Transverse colon (tissue), 4 donors: ENCODE results near the gene SAMD8. TPM values are rescaled to one million over a fixed set of nuclear protein-coding genes. Genes with fewer than 3 reads are reported as not detected.

Experiments
- DNase-seq: peaks from one replicate; pipeline ENCODE4 v3.0.0-alpha.2; 2019
- H3K27ac ChIP-seq, 4 donors: fragments of 200-600 bp; sonication (generic); 2 replicates each; pipeline ENCODE4 v1.5.1; 2016 to 2018; ENCODE audit warnings: inconsistent platforms in 4 of 4
- H3K27me3 ChIP-seq: fragments of 200-600 bp; sonication (generic); 2 replicates; pipeline ENCODE4 v1.5.1; 2017; ENCODE audit warnings: inconsistent platforms
- H3K36me3 ChIP-seq, 4 donors: fragments of 200-600 bp; sonication (generic); 2 replicates each; pipeline ENCODE4 v1.5.1; 2017 to 2019; ENCODE audit warnings: inconsistent platforms in 4 of 4
- H3K4me1 ChIP-seq, 4 donors: fragments of 200-600 bp; sonication (generic); 2 replicates each; pipeline ENCODE4 v1.5.1; 2017 to 2020; ENCODE audit warnings: inconsistent platforms in 4 of 4
- H3K4me3 ChIP-seq, 4 donors: fragments of 200-600 bp; sonication (generic); 1 replicate in 1 of 4; 2 replicates in 3 of 4; pipeline versions ENCODE4 v1.5.1 to v1.6.1; 2017 to 2019; ENCODE audit warnings: inconsistent platforms in 4 of 4
- H3K9me3 ChIP-seq, 2 donors: fragments of 200-600 bp; sonication (generic); 2 replicates each; pipeline ENCODE4 v1.5.1; 2017 to 2019; ENCODE audit warnings: inconsistent platforms in 2 of 2
- EP300 ChIP-seq: sonication (generic); formaldehyde crosslinking; IDR thresholded peaks from one replicate; pipeline ENCODE4 v1.6.1; 2017; ENCODE audit warnings: antibody characterized with exemption, low read depth
- POLR2A ChIP-seq: fragments of 450-650 bp; IDR thresholded peaks from one replicate; pipeline ENCODE4 v1.6.1; 2016; ENCODE audit warnings: antibody characterized with exemption, mild to moderate bottlenecking, moderate library complexity
- POLR2AphosphoS5 ChIP-seq, 3 donors: sonication (generic); formaldehyde crosslinking; IDR thresholded peaks; one replicate each; pipeline ENCODE4 v1.6.1; 2016; ENCODE audit warnings: antibody characterized with exemption in 3 of 3
- WGBS, 2 donors: methylation state at CpG; one replicate each; pipeline ENCODE4 v1.1.5; 2018; ENCODE audit warnings: low coverage in 1 of 2; 5-methylcytosine and 5-hydroxymethylcytosine counted together
- in situ Hi-C, 4 donors: fragments of 200-750 bp; cut with MboI; loops; one replicate each; pipeline versions ENCODE4 v1.15.0 to v1.15.1; 2017; ENCODE audit warnings: low sequenced_read_pairs in 3 of 4, low pct_ligation_motif_present in 1 of 4, low pct_unique_long_range_greater_than_20kb in 1 of 4
- intact Hi-C: fragments of 100-400 bp; cut with DNase I; formaldehyde crosslinking; loops from one replicate; pipeline ENCODE4 v1.15.1; 2023; ENCODE audit warnings: low total_unique reads
- total RNA-seq, 4 donors: library from RNA; depleted of rRNA; stranded (reverse); fragments of >200 nt; gene quantifications; one replicate each; pipeline ENCODE4 v1.1.0, GENCODE V29; 2016
- TF ChIP-seq, protein P1 (sequence below), 5 experiments: fragments of 200-600 bp in 3 of 5; fragments of 450-650 bp in 2 of 5; sonication (generic) in 3 of 5; IDR thresholded peaks; 1 replicate in 2 of 5; 2 replicates in 3 of 5; pipeline ENCODE4 v1.5.1; 2016 to 2017; ENCODE audit warnings: antibody characterized with exemption in 5 of 5, inconsistent platforms in 3 of 5, mild to moderate bottlenecking in 2 of 5, moderate library complexity in 1 of 5

The SAMD8 gene
- total RNA-seq, 4 donors from 2014 or later = 4.6 to 26.6 (median 17.7) TPM

- peaks cover 10 to 32% (median 18%) of the 10 kb centered on the region in 4 donors for H3K4me1 ChIP-seq
- TF ChIP-seq, protein P1, sequence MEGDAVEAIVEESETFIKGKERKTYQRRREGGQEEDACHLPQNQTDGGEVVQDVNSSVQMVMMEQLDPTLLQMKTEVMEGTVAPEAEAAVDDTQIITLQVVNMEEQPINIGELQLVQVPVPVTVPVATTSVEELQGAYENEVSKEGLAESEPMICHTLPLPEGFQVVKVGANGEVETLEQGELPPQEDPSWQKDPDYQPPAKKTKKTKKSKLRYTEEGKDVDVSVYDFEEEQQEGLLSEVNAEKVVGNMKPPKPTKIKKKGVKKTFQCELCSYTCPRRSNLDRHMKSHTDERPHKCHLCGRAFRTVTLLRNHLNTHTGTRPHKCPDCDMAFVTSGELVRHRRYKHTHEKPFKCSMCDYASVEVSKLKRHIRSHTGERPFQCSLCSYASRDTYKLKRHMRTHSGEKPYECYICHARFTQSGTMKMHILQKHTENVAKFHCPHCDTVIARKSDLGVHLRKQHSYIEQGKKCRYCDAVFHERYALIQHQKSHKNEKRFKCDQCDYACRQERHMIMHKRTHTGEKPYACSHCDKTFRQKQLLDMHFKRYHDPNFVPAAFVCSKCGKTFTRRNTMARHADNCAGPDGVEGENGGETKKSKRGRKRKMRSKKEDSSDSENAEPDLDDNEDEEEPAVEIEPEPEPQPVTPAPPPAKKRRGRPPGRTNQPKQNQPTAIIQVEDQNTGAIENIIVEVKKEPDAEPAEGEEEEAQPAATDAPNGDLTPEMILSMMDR (IDR thresholded peaks at IDR 0.05) = no peak
- TF ChIP-seq POLR2A = no peak
- peaks cover 0 to 12% (median 5%) of the 10 kb centered on the region in 4 donors for H3K36me3 ChIP-seq
- H3K27ac ChIP-seq = peak overlapping the region; percentile 52 to 98 (median 96)
- intact Hi-C loops = no loop called here
- in situ Hi-C loops = no loop called here
- H3K9me3 ChIP-seq = no peaks in the 10 kb centered on the region
- 77% methylated on average over 4 of the region's 4 CpGs; no CpG with 5 or more reads in 1 of the 2 donors for whole genome bisulfite sequencing, 2 donors
- H3K4me3 ChIP-seq = no peak overlapping the region
- DNase-seq = no peak
- H3K27me3 ChIP-seq = no peaks in the 10 kb centered on the region
Measured at GRCh38 chr10:75208181-75208580, 96.7 kb downstream of the SAMD8 start.

DNA sequence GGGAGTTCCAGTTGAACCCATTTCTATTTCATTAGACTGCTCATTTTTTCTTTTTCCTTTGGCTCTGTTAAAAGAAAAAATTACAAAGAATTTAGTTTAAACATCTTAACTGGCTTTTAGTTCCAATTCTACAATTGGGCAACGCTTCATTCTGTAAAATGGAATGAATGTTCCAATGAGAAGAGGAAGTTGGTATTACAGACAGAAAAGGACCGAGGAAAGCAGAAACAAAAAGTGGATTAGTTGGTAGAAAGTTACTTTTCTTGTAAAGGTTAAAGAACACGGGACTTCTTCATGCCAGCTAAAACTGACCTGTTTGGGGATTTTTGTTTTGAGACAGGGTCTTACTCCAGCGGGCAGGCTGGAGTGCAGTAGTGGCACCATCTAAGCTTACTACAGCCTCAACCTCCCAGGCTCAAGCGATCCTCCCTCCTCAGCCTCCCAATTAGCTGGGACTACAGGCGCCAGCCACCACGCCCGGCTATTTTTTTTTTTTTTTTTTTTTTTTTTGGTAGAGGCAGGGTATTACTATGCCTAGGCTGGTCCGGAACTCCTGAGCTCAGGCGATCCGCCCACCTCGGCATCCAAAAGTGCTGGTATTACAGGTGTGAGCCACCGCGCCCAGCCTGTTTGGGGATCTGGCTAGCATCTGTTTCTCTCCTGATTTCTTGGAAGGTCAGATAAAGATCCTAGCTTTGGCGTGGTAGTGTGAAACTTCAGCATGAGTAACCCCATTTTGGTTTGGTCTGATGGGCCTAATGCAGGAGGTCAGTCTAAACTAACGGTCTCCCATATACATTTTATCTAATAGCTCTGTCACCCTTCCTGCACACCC lies 97.8 kb downstream of the SAMD8 start:
- H3K27ac ChIP-seq = peak overlapping the region; percentile 96 to 98 (median 97)
- H3K4me3 ChIP-seq = peak overlapping the region; percentile 59 to 96 (median 82)
- 63 to 69% methylated on average over 4 to 16 of the region's 16 CpGs for WGBS, 2 donors
- H3K27me3 ChIP-seq = no peaks in the 10 kb centered on the region
- H3K4me1 ChIP-seq = peaks cover 10 to 36% (median 20%) of the 10 kb centered on the region in 4 donors
- DNase-seq = peak; percentile 22
- H3K36me3 ChIP-seq = peaks cover 0 to 20% (median 9%) of the 10 kb centered on the region in 4 donors
- TF ChIP-seq POLR2AphosphoS5 (IDR thresholded peaks at IDR 0.05) (no peak), POLR2A (no peak)
- TF ChIP-seq, protein P1 (IDR thresholded peaks at IDR 0.05) = no peak
- in situ Hi-C loops (no loop called here), intact Hi-C loops (no loop called here)
- no peaks in the 10 kb centered on the region for H3K9me3 ChIP-seq

GRCh38 chr10:75209921-75210281 lies 98.4 kb downstream of the SAMD8 start:
- peaks cover 0 to 26% (median 12%) of the 10 kb centered on the region in 4 donors for H3K36me3 ChIP-seq

GRCh38 chr10:75210282-75211006 lies 99.0 kb downstream of the SAMD8 start, which contains the start of gene VDAC2:
Gene VDAC2, plus strand, starts transcription at chr10:75210796. Its CDS starts 363 bp downstream, at chr10:75211159.
- 1% methylated on average over 21 of the region's 80 CpGs; no CpG with 5 or more reads in 1 of the 2 donors for WGBS, 2 donors
- H3K27ac ChIP-seq = peak within 1 kb of the TSS; percentile 96 to 98 (median 97)
- peaks cover 10 to 33% (median 20%) of the 10 kb centered on the region in 4 donors for H3K4me1 ChIP-seq
- no peaks in the 10 kb centered on the region for H3K9me3 ChIP-seq
- in situ Hi-C loops = no loop called here
- H3K36me3 ChIP-seq = peaks cover 0 to 32% (median 14%) of the 10 kb centered on the region in 4 donors
- intact Hi-C loops = no loop called here
- TF ChIP-seq EP300 = no peak
- peak; percentile 94 for TF ChIP-seq POLR2A
- peak; percentile 90 to 98 (median 94) for TF ChIP-seq POLR2AphosphoS5 (IDR thresholded peaks at IDR 0.05)
- peak; percentile 93 for DNase-seq
- no peaks in the 10 kb centered on the region for H3K27me3 ChIP-seq
- peak within 1 kb of the TSS; percentile 59 to 96 (median 82) for H3K4me3 ChIP-seq

More at GRCh38 chr10:75209921-75210281, 98.4 kb downstream of the SAMD8 start:
- 0 to 1% methylated on average over 1 to 19 of the region's 19 CpGs for WGBS, 2 donors
- H3K27me3 ChIP-seq = no peaks in the 10 kb centered on the region
- peaks cover 10 to 32% (median 20%) of the 10 kb centered on the region in 4 donors for H3K4me1 ChIP-seq
- peak; percentile 81 for DNase-seq
- intact Hi-C loops (no loop called here), in situ Hi-C loops (no loop called here)
- no peaks in the 10 kb centered on the region for H3K9me3 ChIP-seq
- H3K4me3 ChIP-seq = peak overlapping the region; percentile 59 to 96 (median 82)
- peak in 1 of 3 donors; percentile 5 for TF ChIP-seq POLR2AphosphoS5 (IDR thresholded peaks at IDR 0.05)
- TF ChIP-seq, protein P1 (IDR thresholded peaks at IDR 0.05) = no peak
- TF ChIP-seq POLR2A = peak; percentile 34
- TF ChIP-seq EP300 = no peak
- peak overlapping the region; percentile 96 to 98 (median 97) for H3K27ac ChIP-seq
